Endometrial microvascular endothelial cells (primary cell): Measurements from ENCODE around the gene THSD7A. TPM values are rescaled to one million over a fixed set of nuclear protein-coding genes. Genes with fewer than 3 reads are reported as not detected.

Experiments
- in situ Hi-C: cut with HindIII; loops from 2 replicates; pipeline ENCODE4 v1.10.0; 2017; ENCODE audit warnings: low sequenced_read_pairs, low pct_unique_long_range_greater_than_20kb; ENCODE audit errors: inconsistent ontology term
- total RNA-seq: library from RNA; depleted of rRNA; stranded (reverse); fragments of >200 nt; gene quantifications from one replicate; pipeline ENCODE4 v1.2.3, GENCODE V29; 2015; ENCODE audit errors: inconsistent ontology term

The THSD7A gene
- total RNA-seq, 1 donor from 2014 or later = 3.6 TPM

- in situ Hi-C loops = no loop called here
These were observed 115.8 kb downstream of the THSD7A start for GRCh38 chr7:11716185-11716584.

GRCh38 chr7:11714676-11715075 lies 117.3 kb downstream of the THSD7A start:
- in situ Hi-C loops = no loop called here

GRCh38 chr7:11714205-11714604 lies 117.8 kb downstream of the THSD7A start:
- in situ Hi-C loops = no loop called here

- in situ Hi-C loops = no loop called here
These were observed 118.6 kb downstream of the THSD7A start for GRCh38 chr7:11713352-11713751.

- in situ Hi-C loops = no loop called here
These were observed 121.6 kb downstream of the THSD7A start for GRCh38 chr7:11710377-11710776.

GRCh38 chr7:11709196-11709595 lies 122.8 kb downstream of the THSD7A start:
- in situ Hi-C loops = no loop called here

- in situ Hi-C loops = no loop called here
These were observed 124.3 kb downstream of the THSD7A start for GRCh38 chr7:11707606-11708193.

GRCh38 chr7:11706666-11707605 lies 125.1 kb downstream of the THSD7A start:
- in situ Hi-C loops = no loop called here

GRCh38 chr7:11703829-11704228 lies 128.2 kb downstream of the THSD7A start:
- in situ Hi-C loops = no loop called here

- in situ Hi-C loops = no loop called here
These were observed 129.1 kb downstream of the THSD7A start for GRCh38 chr7:11702938-11703337.

GRCh38 chr7:11701829-11702560 lies 130.0 kb downstream of the THSD7A start:
- in situ Hi-C loops = no loop called here

GRCh38 chr7:11699666-11700065 lies 132.3 kb downstream of the THSD7A start:
- in situ Hi-C loops = no loop called here

GRCh38 chr7:11698384-11698871 lies 133.6 kb downstream of the THSD7A start:
- in situ Hi-C loops = no loop called here

- in situ Hi-C loops = no loop called here
These were observed 141.6 kb downstream of the THSD7A start for GRCh38 chr7:11690395-11690794.

- in situ Hi-C loops = no loop called here
These were observed 142.9 kb downstream of the THSD7A start for GRCh38 chr7:11689096-11689495.

- in situ Hi-C loops = no loop called here
These were observed 150.5 kb downstream of the THSD7A start for GRCh38 chr7:11681461-11681860.

- in situ Hi-C loops = no loop called here
These were observed 156.8 kb downstream of the THSD7A start for GRCh38 chr7:11675163-11675562.

- in situ Hi-C loops = no loop called here
These were observed 163.3 kb downstream of the THSD7A start for GRCh38 chr7:11668727-11669126.

- in situ Hi-C loops = no loop called here
These were observed 164.2 kb downstream of the THSD7A start for GRCh38 chr7:11667810-11668185.
